COLO668 (cell line): ENCODE measurements around the gene CELF2.

ENCODE experiments used
- DNase-seq: peaks from one replicate; lab custom pipeline; 2025; ENCODE audit not compliant: unreplicated experiment; lab: John Stamatoyannopoulos, UW

Gene CELF2

GRCh38 chr10:11152801-11153200, 135.1 kb downstream of the CELF2 start:
- DNase-seq: no peak

- no peak for DNase-seq
Measured at GRCh38 chr10:11153245-11153644, 135.6 kb downstream of the CELF2 start.

GRCh38 chr10:11153766-11154165, 136.1 kb downstream of the CELF2 start:
- no peak for DNase-seq

- DNase-seq: no peak
Measured at GRCh38 chr10:11154333-11154732, 136.7 kb downstream of the CELF2 start.

GRCh38 chr10:11154849-11155498, 137.3 kb downstream of the CELF2 start:
- DNase-seq: no peak

GRCh38 chr10:11156480-11156879, 138.8 kb downstream of the CELF2 start:
- DNase-seq: no peak

GRCh38 chr10:11157292-11158076, 139.8 kb downstream of the CELF2 start:
- DNase-seq: no peak

- no peak for DNase-seq
Measured at GRCh38 chr10:11158080-11158479, 140.4 kb downstream of the CELF2 start.

- DNase-seq: no peak
Measured at GRCh38 chr10:11159543-11160215, 142.0 kb downstream of the CELF2 start.

- DNase-seq: no peak
Measured at GRCh38 chr10:11161096-11161495, 143.4 kb downstream of the CELF2 start.

GRCh38 chr10:11161910-11162309, 144.2 kb downstream of the CELF2 start:
- DNase-seq: no peak

- no peak for DNase-seq
Measured at GRCh38 chr10:11162828-11163599, 145.3 kb downstream of the CELF2 start.

GRCh38 chr10:11163780-11164550, 146.3 kb downstream of the CELF2 start:
- no peak for DNase-seq

- DNase-seq: no peak
Measured at GRCh38 chr10:11164551-11164802, 146.8 kb downstream of the CELF2 start.

- no peak for DNase-seq
Measured at GRCh38 chr10:11164803-11165590, 147.3 kb downstream of the CELF2 start.

GRCh38 chr10:11165591-11166543, 148.2 kb downstream of the CELF2 start:
- DNase-seq: no peak

- no peak for DNase-seq
Measured at GRCh38 chr10:11166550-11166949, 148.9 kb downstream of the CELF2 start.

GRCh38 chr10:11167233-11167966, 149.7 kb downstream of the CELF2 start:
- DNase-seq: no peak
